Measurements from ENCODE around the gene POLR1A. TPM values are rescaled to one million over a fixed set of nuclear protein-coding genes. Genes with fewer than 3 reads are reported as not detected.

POLR1A gene
- polyA plus RNA-seq, 2 of the 4 experiments (the other 2 are of a cell fraction): 22.8 to 55.7 TPM

GRCh38 chr2:86069783-86070339, 35.8 kb downstream of the POLR1A start:
- no peak for DNase-seq (ENCODE audit: low read depth in 1 of 2, low spot score in 1 of 2)
- Histone ChIP-seq H3K4me3 (no peak overlapping the region), H3K4me2 (no peak overlapping the region), H3K9me3 (no peaks in the 10 kb centered on the region), H3K4me1 (peaks cover 41% of the 10 kb centered on the region), H3K27ac (peak overlapping the region; percentile 46 to 74; a peak in 5 of 6 replicates)
- TF ChIP-seq CHD4 (IDR thresholded peaks at IDR 0.05; ENCODE audit: borderline replicate concordance) (no peak), USF2 (IDR thresholded peaks at IDR 0.05) (no peak), NFE2L2 (conservative IDR thresholded peaks at IDR 0.05; ENCODE audit: low read length) (peak; percentile 77), MAFK (IDR thresholded peaks at IDR 0.05; ENCODE audit: partially characterized antibody) (peak; percentile 73)
- FAIRE-seq: no peak
- POLR2A ChIA-PET: no interaction called here
- WGBS (ENCODE audit: missing lambda C conversion rate): 94% methylated on average over 16 of the region's 16 CpGs
- no peak for ATAC-seq
- CTCF ChIA-PET: interaction anchor here (1.0 to 9.9 kb wide), 5 partner anchors 9 to 243 kb away, joined by 3 to 69 read pairs (median 20); partner anchors contain the start of gene ST3GAL5

GRCh38 chr2:86069091-86069685, 36.5 kb downstream of the POLR1A start:
- ChIA-PET CTCF (interaction anchor here (1.0 to 9.9 kb wide), 7 partner anchors 10 to 340 kb away, joined by 3 to 69 read pairs (median 5); partner anchors contain the start of gene ST3GAL5), POLR2A (no interaction called here)
- peaks cover 41% of the 10 kb centered on the region for H3K4me1 ChIP-seq
- no peak overlapping the region for H3K4me3 ChIP-seq
- peaks cover 2% of the 10 kb centered on the region; the same call in 2 of the 3 replicates for H3K9me3 ChIP-seq
- DNase-seq (ENCODE audit: low read depth in 1 of 2, low spot score in 1 of 2): peak in 1 of 2 experiments; percentile 46
- peak; percentile 40 to 56; a peak in 3 of 6 replicates for ATAC-seq
- no peak for FAIRE-seq
- TF ChIP-seq SMC3 (IDR thresholded peaks at IDR 0.05) (0 out of 3 replicates have a peak, but pooled peaks have one; percentile 9), NR3C1 (IDR thresholded peaks at IDR 0.05) (no peak)
- no peak overlapping the region for H3K4me2 ChIP-seq
- 71% methylated on average over 8 of the region's 8 CpGs for WGBS (ENCODE audit: missing lambda C conversion rate)
- peak overlapping the region; percentile 46 to 74; a peak in 5 of 6 replicates for H3K27ac ChIP-seq

- no peak for TF ChIP-seq ATOH8 (CRISPR knock-in tag; IDR thresholded peaks at IDR 0.05; ENCODE audit: low read depth)
- TF ChIP-seq POLR2AphosphoS2 (conservative IDR thresholded peaks at IDR 0.05; ENCODE audit: low read length): no peak
- TF ChIP-seq GATA3 (IDR thresholded peaks at IDR 0.05; ENCODE audit: borderline replicate concordance): no peak
- no peak for TF ChIP-seq PBX3 (IDR thresholded peaks at IDR 0.05)
- TF ChIP-seq RAD21 (conservative IDR thresholded peaks at IDR 0.05 in 1 of 2, IDR thresholded peaks at IDR 0.05 in 1 of 2): no peak
- TF ChIP-seq JUNB (IDR thresholded peaks at IDR 0.05): no peak
- TF ChIP-seq ELK1 (IDR thresholded peaks at IDR 0.05; ENCODE audit: low read depth, low read length): no peak
- no peak for TF ChIP-seq RNF2 (IDR thresholded peaks at IDR 0.05; ENCODE audit: borderline replicate concordance, low read depth)
- TF ChIP-seq FOSB (CRISPR knock-in tag; IDR thresholded peaks at IDR 0.05): no peak
- no peak for TF ChIP-seq REST (IDR thresholded peaks at IDR 0.05)
- no peak for TF ChIP-seq BCL3 (IDR thresholded peaks at IDR 0.05)
- TF ChIP-seq POLR2A (IDR thresholded peaks at IDR 0.05; ENCODE audit: low read length): no peak
- no peak for TF ChIP-seq MYC (IDR thresholded peaks at IDR 0.05; ENCODE audit: borderline replicate concordance, low read length)
- TF ChIP-seq ZSCAN20 (CRISPR knock-in tag; IDR thresholded peaks at IDR 0.05): no peak
- no peak for TF ChIP-seq CEBPB (IDR thresholded peaks at IDR 0.05)
- TF ChIP-seq HOXB5 (CRISPR knock-in tag; IDR thresholded peaks at IDR 0.05): no peak
- TF ChIP-seq RFX5 (IDR thresholded peaks at IDR 0.05): no peak
- POLR2A ChIA-PET: no interaction called here
- DNase-seq (ENCODE audit: low read depth in 1 of 2, low spot score in 1 of 2) (no peak), ATAC-seq (no peak), FAIRE-seq (no peak)
- peaks cover 41% of the 10 kb centered on the region for H3K4me1 ChIP-seq
- H3K4me2 ChIP-seq: no peak overlapping the region
- H3K9me3 ChIP-seq: peaks cover 8% of the 10 kb centered on the region
- CTCF ChIA-PET: interaction anchor here (0.6 to 9.9 kb wide), 8 partner anchors 10 to 340 kb away, joined by 3 to 69 read pairs (median 4); partner anchors contain the start of gene ST3GAL5
- H3K4me3 ChIP-seq: no peak overlapping the region
- H3K27ac ChIP-seq: peak overlapping the region; percentile 12 to 74; a peak in 4 of 6 replicates
- WGBS (ENCODE audit: missing lambda C conversion rate): 90% methylated on average over 5 of the region's 5 CpGs
These were observed 37.0 kb downstream of the POLR1A start for GRCh38 chr2:86068648-86069047.

Data from A549 (cell line).